Measurements from ENCODE around the gene ZNF740.

DNA sequence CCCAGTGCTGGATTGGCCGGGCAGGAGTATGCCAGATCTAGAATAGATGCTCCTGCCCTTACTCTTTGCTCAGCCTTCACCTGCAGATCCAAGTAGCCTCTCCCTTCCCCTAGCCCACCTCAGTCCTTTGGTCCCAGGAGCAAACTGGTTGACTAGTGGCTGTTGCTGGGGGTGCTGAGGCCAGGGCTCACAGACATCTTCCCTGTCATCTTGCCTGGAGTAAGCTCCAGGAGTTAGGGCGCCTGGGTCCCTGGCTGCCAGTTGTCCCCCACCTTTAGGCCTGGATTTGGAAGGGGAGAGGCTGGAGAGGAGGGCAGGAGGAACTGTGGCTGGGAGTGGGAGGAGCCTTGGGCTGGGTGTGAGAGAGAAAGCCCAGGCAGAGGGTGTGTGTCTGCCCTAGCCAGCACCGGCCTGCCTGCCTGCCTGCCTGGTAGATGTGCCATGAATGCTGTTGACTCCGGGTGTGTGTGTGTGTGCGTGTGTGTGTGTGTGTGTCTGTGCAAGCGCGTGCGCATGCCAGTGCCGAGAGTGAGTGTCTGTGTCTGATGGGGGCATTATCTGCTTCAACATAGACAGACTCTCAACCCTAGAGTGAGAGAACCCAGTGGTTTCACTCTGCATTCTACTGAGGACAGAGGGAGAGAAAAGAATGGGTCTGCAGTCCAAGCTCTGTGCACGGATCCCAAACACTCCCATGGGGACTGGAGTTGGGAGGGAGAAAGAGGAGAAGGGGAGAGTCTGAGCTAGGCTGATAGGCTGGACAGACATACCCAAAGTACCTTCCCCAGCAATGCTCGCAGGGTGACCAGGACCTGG, 52.3 kb downstream of the ZNF740 start:
- TF ChIP-seq, protein P1, sequence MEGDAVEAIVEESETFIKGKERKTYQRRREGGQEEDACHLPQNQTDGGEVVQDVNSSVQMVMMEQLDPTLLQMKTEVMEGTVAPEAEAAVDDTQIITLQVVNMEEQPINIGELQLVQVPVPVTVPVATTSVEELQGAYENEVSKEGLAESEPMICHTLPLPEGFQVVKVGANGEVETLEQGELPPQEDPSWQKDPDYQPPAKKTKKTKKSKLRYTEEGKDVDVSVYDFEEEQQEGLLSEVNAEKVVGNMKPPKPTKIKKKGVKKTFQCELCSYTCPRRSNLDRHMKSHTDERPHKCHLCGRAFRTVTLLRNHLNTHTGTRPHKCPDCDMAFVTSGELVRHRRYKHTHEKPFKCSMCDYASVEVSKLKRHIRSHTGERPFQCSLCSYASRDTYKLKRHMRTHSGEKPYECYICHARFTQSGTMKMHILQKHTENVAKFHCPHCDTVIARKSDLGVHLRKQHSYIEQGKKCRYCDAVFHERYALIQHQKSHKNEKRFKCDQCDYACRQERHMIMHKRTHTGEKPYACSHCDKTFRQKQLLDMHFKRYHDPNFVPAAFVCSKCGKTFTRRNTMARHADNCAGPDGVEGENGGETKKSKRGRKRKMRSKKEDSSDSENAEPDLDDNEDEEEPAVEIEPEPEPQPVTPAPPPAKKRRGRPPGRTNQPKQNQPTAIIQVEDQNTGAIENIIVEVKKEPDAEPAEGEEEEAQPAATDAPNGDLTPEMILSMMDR (conservative IDR thresholded peaks at IDR 0.05; ENCODE audit: low read length), result no peak
- TF ChIP-seq EZH2phosphoT487 (IDR thresholded peaks at IDR 0.05; ENCODE audit: borderline replicate concordance), result no peak
